ENCODE measurements around the gene TMEM138.
A peak's percentile ranks its signal among the peaks of the same experiment; 100 is the strongest.

The TMEM138 gene

GRCh38 chr11:61331651-61332050 is 30.5 kb upstream of the TMEM138 start:
- TF ChIP-seq, protein P1, sequence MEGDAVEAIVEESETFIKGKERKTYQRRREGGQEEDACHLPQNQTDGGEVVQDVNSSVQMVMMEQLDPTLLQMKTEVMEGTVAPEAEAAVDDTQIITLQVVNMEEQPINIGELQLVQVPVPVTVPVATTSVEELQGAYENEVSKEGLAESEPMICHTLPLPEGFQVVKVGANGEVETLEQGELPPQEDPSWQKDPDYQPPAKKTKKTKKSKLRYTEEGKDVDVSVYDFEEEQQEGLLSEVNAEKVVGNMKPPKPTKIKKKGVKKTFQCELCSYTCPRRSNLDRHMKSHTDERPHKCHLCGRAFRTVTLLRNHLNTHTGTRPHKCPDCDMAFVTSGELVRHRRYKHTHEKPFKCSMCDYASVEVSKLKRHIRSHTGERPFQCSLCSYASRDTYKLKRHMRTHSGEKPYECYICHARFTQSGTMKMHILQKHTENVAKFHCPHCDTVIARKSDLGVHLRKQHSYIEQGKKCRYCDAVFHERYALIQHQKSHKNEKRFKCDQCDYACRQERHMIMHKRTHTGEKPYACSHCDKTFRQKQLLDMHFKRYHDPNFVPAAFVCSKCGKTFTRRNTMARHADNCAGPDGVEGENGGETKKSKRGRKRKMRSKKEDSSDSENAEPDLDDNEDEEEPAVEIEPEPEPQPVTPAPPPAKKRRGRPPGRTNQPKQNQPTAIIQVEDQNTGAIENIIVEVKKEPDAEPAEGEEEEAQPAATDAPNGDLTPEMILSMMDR (conservative IDR thresholded peaks at IDR 0.05; ENCODE audit: low read depth, low read length), result no peak
- no peak for DNase-seq (ENCODE audit: low read depth)
- H3K4me3 ChIP-seq (ENCODE audit: low read depth, low read length), result peak overlapping the region; percentile 98

DNA sequence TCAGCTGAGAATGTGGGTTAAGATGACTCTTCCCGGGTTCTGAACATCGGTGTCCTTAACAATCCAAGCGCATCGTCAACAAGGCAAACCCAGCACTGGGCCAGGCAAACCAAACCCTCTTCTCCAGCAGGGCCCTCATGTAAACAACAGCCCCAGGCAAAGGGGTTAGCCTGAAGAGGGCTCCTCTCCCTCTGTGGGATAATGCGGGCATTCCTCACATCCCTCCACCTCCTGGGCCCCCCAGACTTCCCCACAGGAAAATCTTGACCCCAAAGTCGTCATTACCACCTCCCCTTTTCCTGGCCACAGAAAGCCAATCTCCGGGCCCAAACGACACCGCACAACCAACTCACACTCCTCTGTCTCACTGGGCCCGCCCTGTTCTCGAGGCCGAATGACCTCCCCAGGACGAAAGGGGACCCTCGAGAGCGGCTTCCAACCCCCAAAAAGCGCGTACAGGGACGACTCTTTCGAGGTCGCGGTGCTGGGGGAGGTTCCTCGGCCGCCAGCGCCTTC is 29.8 kb upstream of the TMEM138 start:
- TF ChIP-seq, protein P1 (conservative IDR thresholded peaks at IDR 0.05; ENCODE audit: low read depth, low read length), result no peak
- peak overlapping the region; percentile 98 for H3K4me3 ChIP-seq (ENCODE audit: low read depth, low read length)
- peak; percentile 43 for DNase-seq (ENCODE audit: low read depth)

GRCh38 chr11:61332797-61333549 is 29.2 kb upstream of the TMEM138 start, which contains the start of the genes DDB1 and TKFC:
Gene DDB1, minus strand, starts transcription at chr11:61333105. Its CDS starts 137 bp downstream, at chr11:61332968.
Gene TKFC, plus strand, starts transcription at chr11:61333228. Its CDS starts 1,501 bp downstream, at chr11:61334729.
- TF ChIP-seq, protein P1 (conservative IDR thresholded peaks at IDR 0.05; ENCODE audit: low read depth, low read length), result no peak
- H3K4me3 ChIP-seq (ENCODE audit: low read depth, low read length), result peak within 1 kb of the TSS; percentile 98
- peak; percentile 93 for DNase-seq (ENCODE audit: low read depth)

GRCh38 chr11:61333550-61334433 is 28.4 kb upstream of the TMEM138 start:
- TF ChIP-seq, protein P1 (conservative IDR thresholded peaks at IDR 0.05; ENCODE audit: low read depth, low read length), result no peak
- DNase-seq (ENCODE audit: low read depth), result no peak

GRCh38 chr11:61334434-61335354 is 27.5 kb upstream of the TMEM138 start:
- TF ChIP-seq, protein P1 (conservative IDR thresholded peaks at IDR 0.05; ENCODE audit: low read depth, low read length), result no peak
- peak; percentile 63 for DNase-seq (ENCODE audit: low read depth)
- H3K4me3 ChIP-seq (ENCODE audit: low read depth, low read length), result no peak overlapping the region

More at GRCh38 chr11:61333550-61334433, 28.4 kb upstream of the TMEM138 start:
- H3K4me3 ChIP-seq (ENCODE audit: low read depth, low read length), result peak overlapping the region; percentile 98

DNA sequence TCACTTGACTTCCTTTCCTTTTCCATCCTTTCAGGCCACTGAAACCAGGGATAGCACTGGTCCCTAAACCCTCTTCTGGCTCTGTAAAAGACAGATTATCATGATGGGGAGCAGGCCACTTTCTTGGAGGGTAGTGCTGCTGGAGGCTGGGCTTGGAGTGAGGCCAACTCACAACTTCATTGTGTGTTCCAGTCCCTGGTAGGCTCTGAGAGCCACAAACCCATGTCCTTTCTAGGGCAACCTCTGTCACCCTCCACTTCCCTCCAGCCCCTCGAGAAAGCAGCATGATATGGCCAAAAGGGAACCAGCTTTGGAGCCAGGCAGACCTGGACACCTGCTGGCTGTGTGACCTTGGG is 26.8 kb upstream of the TMEM138 start:
- no peak overlapping the region for H3K4me3 ChIP-seq (ENCODE audit: low read depth, low read length)
- TF ChIP-seq, protein P1 (conservative IDR thresholded peaks at IDR 0.05; ENCODE audit: low read depth, low read length), result no peak
- no peak for DNase-seq (ENCODE audit: low read depth)

Measured in choroid plexus epithelial cell (primary cell).